Measurements from ENCODE around the gene IL1R1.

DNA sequence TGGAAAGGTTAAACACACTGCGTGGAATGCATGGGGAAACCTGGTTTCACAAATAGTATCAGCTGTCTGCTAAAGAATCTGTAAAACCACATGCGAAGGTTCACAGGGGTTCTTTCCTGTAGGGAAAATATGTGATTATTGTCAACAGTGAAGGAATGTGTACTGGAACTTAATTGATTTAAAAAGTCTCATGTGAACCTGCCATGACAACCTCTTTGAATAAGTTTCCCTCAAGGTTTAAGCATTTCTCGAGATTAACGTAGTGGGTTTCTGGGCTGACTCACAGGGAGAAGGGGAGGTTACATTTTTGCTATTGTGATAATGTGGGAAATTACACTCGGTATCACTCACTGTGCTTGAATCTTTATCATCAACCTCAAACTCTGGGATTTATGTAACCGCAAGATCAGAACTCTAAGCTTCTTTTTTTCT is 28.2 kb upstream of the IL1R1 start:
- TF ChIP-seq, protein P1, sequence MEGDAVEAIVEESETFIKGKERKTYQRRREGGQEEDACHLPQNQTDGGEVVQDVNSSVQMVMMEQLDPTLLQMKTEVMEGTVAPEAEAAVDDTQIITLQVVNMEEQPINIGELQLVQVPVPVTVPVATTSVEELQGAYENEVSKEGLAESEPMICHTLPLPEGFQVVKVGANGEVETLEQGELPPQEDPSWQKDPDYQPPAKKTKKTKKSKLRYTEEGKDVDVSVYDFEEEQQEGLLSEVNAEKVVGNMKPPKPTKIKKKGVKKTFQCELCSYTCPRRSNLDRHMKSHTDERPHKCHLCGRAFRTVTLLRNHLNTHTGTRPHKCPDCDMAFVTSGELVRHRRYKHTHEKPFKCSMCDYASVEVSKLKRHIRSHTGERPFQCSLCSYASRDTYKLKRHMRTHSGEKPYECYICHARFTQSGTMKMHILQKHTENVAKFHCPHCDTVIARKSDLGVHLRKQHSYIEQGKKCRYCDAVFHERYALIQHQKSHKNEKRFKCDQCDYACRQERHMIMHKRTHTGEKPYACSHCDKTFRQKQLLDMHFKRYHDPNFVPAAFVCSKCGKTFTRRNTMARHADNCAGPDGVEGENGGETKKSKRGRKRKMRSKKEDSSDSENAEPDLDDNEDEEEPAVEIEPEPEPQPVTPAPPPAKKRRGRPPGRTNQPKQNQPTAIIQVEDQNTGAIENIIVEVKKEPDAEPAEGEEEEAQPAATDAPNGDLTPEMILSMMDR (IDR thresholded peaks at IDR 0.05): no peak
- no peak for TF ChIP-seq POLR2A (IDR thresholded peaks at IDR 0.05)
